GM18498 (cell line): ENCODE results near the gene RAET1L.
"Not testable (repeated sequence)": the region's sequence is repeated elsewhere in the genome, so short reads cannot be mapped to it uniquely, and the experiment has no call there.

Experiments used
- ATAC-seq: cut with Tn5 transposase; IDR thresholded peaks from one replicate; pipeline ENCODE4 v1.9.1; 2021; ENCODE audit warnings: mild to moderate bottlenecking, moderate library complexity; ENCODE audit not compliant: unreplicated experiment

The RAET1L gene

GRCh38 chr6:150018846-150019580 lies 6.3 kb downstream of the RAET1L start:
- no peak for ATAC-seq

- not testable (repeated sequence) for ATAC-seq
These were observed 8.2 kb downstream of the RAET1L start for GRCh38 chr6:150017186-150017521.

- ATAC-seq: peak; percentile 72
These were observed 8.8 kb downstream of the RAET1L start for GRCh38 chr6:150016324-150017185.

GRCh38 chr6:150015281-150016001 lies 9.9 kb downstream of the RAET1L start:
- not testable (repeated sequence) for ATAC-seq

- not testable (repeated sequence) for ATAC-seq
These were observed 10.6 kb downstream of the RAET1L start for GRCh38 chr6:150014623-150015280.

GRCh38 chr6:150013785-150014622 lies 11.3 kb downstream of the RAET1L start:
- not testable (repeated sequence) for ATAC-seq

- ATAC-seq: not testable (repeated sequence)
These were observed 12.2 kb downstream of the RAET1L start for GRCh38 chr6:150012846-150013784.

- no peak for ATAC-seq
These were observed 16.7 kb downstream of the RAET1L start for GRCh38 chr6:150008588-150008987.

- no peak for ATAC-seq
These were observed 18.3 kb downstream of the RAET1L start for GRCh38 chr6:150006961-150007464.

- no peak for ATAC-seq
These were observed 19.3 kb downstream of the RAET1L start for GRCh38 chr6:150005761-150006651.

- peak; percentile 83 for ATAC-seq
These were observed 20.3 kb downstream of the RAET1L start for GRCh38 chr6:150004783-150005717.

GRCh38 chr6:150004101-150004782 lies 21.1 kb downstream of the RAET1L start:
- no peak for ATAC-seq

GRCh38 chr6:150003599-150003998 lies 21.7 kb downstream of the RAET1L start:
- not testable (repeated sequence) for ATAC-seq

- ATAC-seq: no peak
These were observed 22.6 kb downstream of the RAET1L start for GRCh38 chr6:150002710-150003109.

GRCh38 chr6:150001295-150002008 lies 23.9 kb downstream of the RAET1L start:
- peak; percentile 42 for ATAC-seq
